ENCODE data around the gene FLVCR2.
A peak's percentile ranks its signal among the peaks of the same experiment; 100 is the strongest.

The FLVCR2 gene

GRCh38 chr14:75559045-75559444, 19.4 kb upstream of the FLVCR2 start:
- no peak for DNase-seq

GRCh38 chr14:75559451-75560222, 18.8 kb upstream of the FLVCR2 start:
- DNase-seq, result no peak

GRCh38 chr14:75561013-75561432, 17.4 kb upstream of the FLVCR2 start:
- peak; percentile 51 for DNase-seq

GRCh38 chr14:75562089-75562488, 16.3 kb upstream of the FLVCR2 start:
- no peak for DNase-seq

GRCh38 chr14:75562489-75562888, 15.9 kb upstream of the FLVCR2 start:
- DNase-seq, result no peak

- no peak for DNase-seq
Measured at GRCh38 chr14:75563931-75564330, 14.5 kb upstream of the FLVCR2 start.

- DNase-seq, result no peak
Measured at GRCh38 chr14:75565056-75565455, 13.4 kb upstream of the FLVCR2 start.

- peak; percentile 40 for DNase-seq
Measured at GRCh38 chr14:75566321-75566720, 12.1 kb upstream of the FLVCR2 start.

GRCh38 chr14:75566752-75567151, 11.7 kb upstream of the FLVCR2 start:
- DNase-seq, result no peak

GRCh38 chr14:75568140-75568539, 10.3 kb upstream of the FLVCR2 start:
- no peak for DNase-seq

- DNase-seq, result no peak
Measured at GRCh38 chr14:75568791-75569190, 9.6 kb upstream of the FLVCR2 start.

- no peak for DNase-seq
Measured at GRCh38 chr14:75570797-75571196, 7.6 kb upstream of the FLVCR2 start.

GRCh38 chr14:75572104-75572503, 6.3 kb upstream of the FLVCR2 start:
- DNase-seq, result no peak

- DNase-seq, result no peak
Measured at GRCh38 chr14:75577090-75577489, 1.3 kb upstream of the FLVCR2 start.

GRCh38 chr14:75577729-75578101, 705 bp upstream of the FLVCR2 start:
- DNase-seq, result peak; percentile 52

GRCh38 chr14:75578786-75579337, 442 bp downstream of the FLVCR2 start:
- DNase-seq, result no peak

- DNase-seq, result no peak
Measured at GRCh38 chr14:75579338-75579864, 981 bp downstream of the FLVCR2 start.

- DNase-seq, result no peak
Measured at GRCh38 chr14:75579882-75580281, 1.5 kb downstream of the FLVCR2 start.

GRCh38 chr14:75587388-75587787, 9.0 kb downstream of the FLVCR2 start:
- no peak for DNase-seq

- no peak for DNase-seq
Measured at GRCh38 chr14:75589931-75590330, 11.5 kb downstream of the FLVCR2 start.

- no peak for DNase-seq
Measured at GRCh38 chr14:75591331-75591946, 13.0 kb downstream of the FLVCR2 start.

GRCh38 chr14:75591987-75592575, 13.7 kb downstream of the FLVCR2 start:
- no peak for DNase-seq

- DNase-seq, result no peak
Measured at GRCh38 chr14:75595226-75595625, 16.8 kb downstream of the FLVCR2 start.

- no peak for DNase-seq
Measured at GRCh38 chr14:75597149-75597548, 18.7 kb downstream of the FLVCR2 start.

Measured in T-helper 9 cell (primary cell).